ENCODE data around the gene PRR22.

GRCh38 chr19:5817218-5817617 lies 32.7 kb upstream of the PRR22 start:
- TF ChIP-seq POLR2A (IDR thresholded peaks at IDR 0.05; ENCODE audit: low read length) (no peak), GATA1 (IDR thresholded peaks at IDR 0.05; ENCODE audit: low read depth, low read length) (no peak)
